ENCODE measurements around the gene PHOX2A.

GRCh38 chr11:72267956-72268617 is 24.1 kb upstream of the PHOX2A start:
- TF ChIP-seq POLR2A (IDR thresholded peaks at IDR 0.05), result no peak
- no peak for TF ChIP-seq CTCF (IDR thresholded peaks at IDR 0.05)

Measured in uterus (tissue), 2 donors.